Kidney tubule cell (primary cell): ENCODE results near the gene RNPEP.
"Not testable (repeated sequence)": the region's sequence is repeated elsewhere in the genome, so short reads cannot be mapped to it uniquely, and the experiment has no call there.

Source experiments
- DNase-seq: peaks from one replicate; pipeline ENCODE4 v3.0.0-alpha.2; 2018; ENCODE audit warnings: low spot score

Gene RNPEP

GRCh38 chr1:201982623-201983379 lies at the start of gene RNPEP:
Gene RNPEP, plus strand, starts transcription at chr1:201982648. Its CDS starts 19 bp downstream, at chr1:201982667.
- DNase-seq = peak; percentile 87

- peak; percentile 13 for DNase-seq
Measured at GRCh38 chr1:201933840-201934430, 48.5 kb upstream of the RNPEP start.

GRCh38 chr1:201937624-201938213 lies 44.7 kb upstream of the RNPEP start:
- peak; percentile 49 for DNase-seq

GRCh38 chr1:201938440-201939035 lies 43.9 kb upstream of the RNPEP start:
- DNase-seq = no peak

- no peak for DNase-seq
Measured at GRCh38 chr1:201939148-201939547, 43.3 kb upstream of the RNPEP start.

- no peak for DNase-seq
Measured at GRCh38 chr1:201939574-201939973, 42.9 kb upstream of the RNPEP start.

- DNase-seq = not testable (repeated sequence)
Measured at GRCh38 chr1:201940316-201940715, 42.1 kb upstream of the RNPEP start.

- DNase-seq = no peak
Measured at GRCh38 chr1:201941420-201942128, 40.9 kb upstream of the RNPEP start.

- no peak for DNase-seq
Measured at GRCh38 chr1:201942129-201942495, 40.3 kb upstream of the RNPEP start.

- DNase-seq = no peak
Measured at GRCh38 chr1:201944002-201944401, 38.4 kb upstream of the RNPEP start.

- DNase-seq = no peak
Measured at GRCh38 chr1:201944639-201945038, 37.8 kb upstream of the RNPEP start.

GRCh38 chr1:201945157-201945556 lies 37.3 kb upstream of the RNPEP start:
- DNase-seq = no peak

- DNase-seq = no peak
Measured at GRCh38 chr1:201945863-201946223, 36.6 kb upstream of the RNPEP start.

GRCh38 chr1:201946224-201946908 lies 36.1 kb upstream of the RNPEP start, which contains the start of gene LMOD1:
Gene LMOD1, minus strand, starts transcription at chr1:201946548. Its CDS starts 208 bp downstream, at chr1:201946340.
- peak; percentile 79 for DNase-seq

GRCh38 chr1:201947697-201948008 lies 34.8 kb upstream of the RNPEP start:
- DNase-seq = no peak

- DNase-seq = no peak
Measured at GRCh38 chr1:201949491-201949890, 33.0 kb upstream of the RNPEP start.

GRCh38 chr1:201954263-201955008 lies 28.0 kb upstream of the RNPEP start:
- no peak for DNase-seq

- peak; percentile 99 for DNase-seq
Measured at GRCh38 chr1:201955009-201955728, 27.3 kb upstream of the RNPEP start, which contains the start of gene TIMM17A. Gene TIMM17A, plus strand, starts transcription at chr1:201955503. Its CDS starts 24 bp downstream, at chr1:201955527.

GRCh38 chr1:201955729-201956143 lies 26.7 kb upstream of the RNPEP start:
- no peak for DNase-seq

- no peak for DNase-seq
Measured at GRCh38 chr1:201958348-201958747, 24.1 kb upstream of the RNPEP start.
